Choroid plexus epithelial cell (primary cell): ENCODE data around the gene TTC4.
"Not testable (repeated sequence)": the region's sequence is repeated elsewhere in the genome, so short reads cannot be mapped to it uniquely, and the experiment has no call there.

ENCODE experiments used
- DNase-seq: peaks from one replicate; pipeline ENCODE4 v3.0.0-alpha.2; 2010; ENCODE audit warnings: low read depth
- H3K4me3 ChIP-seq: 2 replicates; pipeline ENCODE4 v1.5.1; 2011; ENCODE audit warnings: low read depth, mild to moderate bottlenecking, control low read depth, low read length, moderate library complexity
- CTCF ChIP-seq: conservative IDR thresholded peaks from 2 replicates; pipeline ENCODE4 v1.5.1; 2011; ENCODE audit warnings: low read depth, mild to moderate bottlenecking, control low read depth, inconsistent platforms, low read length, moderate library complexity

TTC4 gene

GRCh38 chr1:54767526-54767925 lies 51.9 kb downstream of the TTC4 start:
- no peak for TF ChIP-seq CTCF
- no peak for DNase-seq
- no peak overlapping the region for H3K4me3 ChIP-seq

DNA sequence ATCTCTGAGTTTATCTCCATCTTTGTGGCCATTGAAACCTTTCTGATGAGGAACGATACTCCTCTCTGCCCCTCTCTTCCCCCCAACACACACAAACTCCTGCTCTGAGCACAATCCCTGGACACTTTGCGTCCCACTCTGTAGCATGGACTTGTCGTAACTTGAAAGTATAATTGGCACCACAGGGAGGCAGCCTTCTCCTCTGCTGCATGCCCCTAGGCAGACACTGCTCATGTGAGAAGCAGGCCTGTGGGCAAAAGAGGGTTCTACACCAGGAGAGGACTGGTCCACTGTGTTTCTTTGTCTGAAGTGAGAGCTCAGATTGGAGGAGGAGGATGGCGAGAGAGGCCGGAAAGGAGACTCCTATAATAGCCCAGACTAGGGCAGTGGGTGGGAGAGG lies 52.4 kb downstream of the TTC4 start:
- no peak overlapping the region for H3K4me3 ChIP-seq
- peak; percentile 33 for DNase-seq
- peak; percentile 33 for TF ChIP-seq CTCF

DNA sequence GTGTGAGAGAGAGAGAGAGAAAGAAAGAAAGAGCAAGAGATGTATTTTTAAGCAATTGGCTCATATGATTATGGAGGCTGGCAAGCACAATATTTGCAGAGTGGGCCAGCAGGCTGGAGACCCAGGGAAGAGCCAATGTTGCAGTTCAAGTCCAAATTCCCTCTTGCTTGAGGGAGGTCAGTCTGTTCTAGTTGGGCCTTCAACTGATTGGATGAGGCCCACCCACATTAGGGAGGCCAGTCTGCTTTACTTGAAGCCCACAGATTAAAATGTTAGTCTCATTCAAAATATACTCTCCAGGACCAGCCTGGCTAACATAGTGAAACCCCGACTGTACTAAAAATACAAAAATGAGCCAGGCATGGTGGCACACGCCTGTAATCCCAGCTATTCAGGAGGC lies 57.3 kb downstream of the TTC4 start:
- no peak for DNase-seq
- H3K4me3 ChIP-seq: no peak overlapping the region
- TF ChIP-seq CTCF: no peak

GRCh38 chr1:54774820-54775498 lies 59.3 kb downstream of the TTC4 start:
- H3K4me3 ChIP-seq: no peak overlapping the region
- peak; percentile 62 for DNase-seq
- no peak for TF ChIP-seq CTCF

GRCh38 chr1:54775828-54776721 lies 60.4 kb downstream of the TTC4 start:
- not testable (repeated sequence) for DNase-seq, H3K4me3 ChIP-seq

GRCh38 chr1:54777011-54777410 lies 61.4 kb downstream of the TTC4 start:
- TF ChIP-seq CTCF: no peak
- no peak for DNase-seq
- no peak overlapping the region for H3K4me3 ChIP-seq

- DNase-seq: no peak
- no peak for TF ChIP-seq CTCF
- no peak overlapping the region for H3K4me3 ChIP-seq
Measured at GRCh38 chr1:54777431-54777830, 61.8 kb downstream of the TTC4 start.
